Central memory CD4-positive, alpha-beta T cell (primary cell): ENCODE measurements around the gene ZNF649.
"Not testable (repeated sequence)": the region's sequence is repeated elsewhere in the genome, so short reads cannot be mapped to it uniquely, and the experiment has no call there.

Source experiments
- DNase-seq: peaks from one replicate; pipeline ENCODE4 v3.0.0; 2022
- total RNA-seq, 3 experiments: gene quantifications; one replicate each; lab custom pipeline; 2026; lab: John Stamatoyannopoulos, UW

The ZNF649 gene
- 12.0 to 23.0 (median 15.2) reads per million in 3 experiments for total RNA-seq

DNA sequence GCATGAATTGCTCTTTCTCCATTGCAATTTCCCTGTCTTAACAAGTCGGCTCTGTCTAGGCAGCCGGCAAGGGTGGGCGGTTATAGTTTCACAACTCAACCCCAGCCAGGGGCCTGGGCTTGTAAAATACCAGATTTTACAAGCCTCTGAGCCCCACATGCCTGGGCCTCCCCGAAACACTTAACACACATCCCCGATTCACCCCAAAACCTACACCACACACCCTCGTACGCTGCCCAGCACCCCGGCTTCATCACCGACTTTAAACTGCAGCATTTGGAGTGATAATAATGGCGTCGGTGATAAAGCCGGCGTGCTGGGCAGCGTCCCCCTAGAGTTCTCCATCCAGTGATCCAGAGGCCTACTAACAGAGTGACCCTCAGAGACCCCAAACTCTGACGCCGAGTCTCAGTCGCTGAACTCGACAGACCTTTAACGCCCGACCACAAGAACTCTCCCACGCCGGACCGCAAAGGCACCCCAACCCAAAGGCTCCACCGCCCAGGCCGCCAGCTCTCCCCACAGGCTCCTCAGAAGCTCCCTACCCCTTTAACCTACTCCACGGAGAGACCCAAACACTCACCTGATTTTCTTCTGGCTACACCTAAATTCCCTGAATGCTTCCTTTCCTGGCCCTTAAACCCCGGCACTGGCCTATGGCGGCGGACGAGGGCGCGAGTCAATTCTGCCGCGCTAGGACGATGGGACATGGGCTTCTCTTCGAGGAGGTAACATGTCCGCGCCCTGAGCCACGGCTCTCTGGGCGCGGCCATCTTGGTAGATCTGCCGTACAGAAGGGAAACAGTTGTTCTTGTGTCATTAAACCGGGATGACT lies at the start of gene ZNF649:
Gene ZNF649 (minus strand): TSS at position 687 of the 835 bp plus-strand sequence. CDS start 4,910 bp downstream, outside the sequence.
- DNase-seq, result peak; percentile 73

DNA sequence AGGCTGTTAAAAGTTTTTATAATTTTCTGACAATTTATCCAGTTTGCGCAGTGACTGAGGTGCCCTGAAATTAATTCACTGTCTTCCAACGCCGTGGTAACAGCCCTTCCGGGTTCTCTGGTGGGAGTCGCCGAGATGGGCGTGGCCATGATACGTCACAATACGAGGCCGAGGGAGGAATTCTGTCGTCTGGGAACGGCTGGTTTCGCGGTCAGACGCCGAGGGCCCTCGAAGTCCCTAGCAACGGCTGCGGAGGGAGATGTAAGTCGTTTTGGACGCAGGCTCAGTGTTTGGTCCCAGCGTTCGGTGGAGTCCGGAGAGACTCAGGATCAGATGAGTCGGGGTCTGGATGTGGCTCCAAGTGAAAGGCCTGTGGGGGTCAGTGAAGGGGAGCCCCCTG lies 44.2 kb upstream of the ZNF649 start:
- no peak for DNase-seq

DNA sequence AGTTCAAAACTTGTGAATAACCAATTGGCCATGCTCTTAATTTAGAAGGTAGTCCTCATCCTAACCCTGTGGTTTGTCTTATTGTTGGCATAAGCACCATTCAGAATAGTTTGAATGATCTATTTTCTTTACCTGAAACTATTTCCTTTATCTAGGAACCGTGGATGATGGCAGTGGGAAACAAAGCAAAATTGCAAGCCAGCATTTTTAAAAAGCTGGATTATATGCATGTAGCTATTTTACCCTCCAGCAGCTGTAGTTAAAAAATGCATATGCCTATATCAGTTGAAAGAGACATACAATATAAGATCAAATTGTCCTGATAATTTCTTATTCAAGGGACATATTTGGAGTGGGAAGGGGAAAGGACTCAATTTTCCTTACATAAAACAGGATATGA lies 41.8 kb upstream of the ZNF649 start:
- no peak for DNase-seq

DNA sequence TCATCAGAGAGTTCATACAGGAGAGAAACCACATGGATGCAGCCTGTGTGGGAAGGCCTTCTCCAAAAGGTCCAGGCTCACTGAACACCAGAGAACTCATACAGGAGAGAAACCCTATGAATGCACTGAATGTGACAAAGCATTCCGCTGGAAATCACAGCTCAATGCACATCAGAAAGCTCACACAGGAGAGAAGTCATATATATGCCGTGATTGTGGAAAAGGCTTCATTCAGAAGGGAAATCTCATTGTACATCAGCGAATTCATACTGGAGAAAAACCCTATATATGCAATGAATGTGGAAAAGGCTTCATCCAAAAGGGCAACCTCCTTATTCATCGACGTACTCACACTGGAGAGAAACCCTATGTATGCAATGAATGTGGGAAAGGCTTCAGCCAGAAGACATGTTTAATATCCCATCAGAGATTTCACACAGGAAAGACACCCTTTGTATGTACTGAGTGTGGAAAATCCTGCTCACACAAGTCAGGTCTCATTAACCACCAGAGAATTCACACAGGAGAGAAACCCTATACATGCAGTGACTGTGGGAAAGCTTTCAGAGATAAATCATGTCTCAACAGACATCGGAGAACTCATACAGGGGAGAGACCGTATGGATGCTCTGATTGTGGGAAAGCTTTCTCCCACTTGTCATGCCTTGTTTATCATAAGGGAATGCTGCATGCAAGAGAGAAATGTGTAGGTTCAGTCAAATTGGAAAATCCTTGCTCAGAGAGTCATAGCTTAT lies 40.2 kb upstream of the ZNF649 start:
- DNase-seq, result no peak

DNA sequence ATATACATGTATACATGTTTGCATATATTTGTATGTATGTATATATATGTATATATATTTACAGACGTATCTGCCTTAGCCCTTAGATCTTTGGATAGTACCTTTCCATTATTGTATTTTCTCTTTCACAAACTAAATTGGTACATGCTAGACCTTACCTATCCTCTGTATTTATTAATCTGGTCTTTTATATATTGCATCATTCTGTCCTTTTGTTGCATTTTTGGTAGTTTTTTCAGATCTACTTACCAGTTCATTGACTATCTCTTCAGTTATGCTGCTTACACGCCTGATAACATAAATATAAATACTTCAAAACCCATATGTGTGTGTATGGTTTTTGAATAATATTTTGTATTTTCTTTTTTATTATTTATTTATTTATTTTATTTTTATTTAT lies 34.1 kb upstream of the ZNF649 start:
- DNase-seq, result no peak

DNA sequence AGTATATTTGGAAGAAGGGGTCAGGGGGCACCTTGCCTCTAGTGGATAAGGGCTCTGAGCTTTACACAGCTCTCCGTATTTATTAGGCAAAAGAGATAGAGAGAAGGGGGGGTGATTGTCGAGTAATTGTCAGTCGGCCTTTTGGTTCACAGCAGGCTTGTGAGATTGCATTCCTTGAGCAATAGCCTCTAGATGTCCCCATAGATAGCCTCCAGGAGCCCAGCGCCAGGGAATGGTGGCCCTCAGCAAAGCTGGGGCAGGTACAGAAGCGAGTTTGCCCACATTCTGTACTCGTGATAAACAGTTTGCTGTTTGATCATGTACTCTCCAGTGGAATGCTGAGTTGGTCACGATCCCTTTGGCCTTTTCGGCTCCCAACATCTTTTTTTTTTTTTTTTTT lies 27.1 kb upstream of the ZNF649 start:
- no peak for DNase-seq

DNA sequence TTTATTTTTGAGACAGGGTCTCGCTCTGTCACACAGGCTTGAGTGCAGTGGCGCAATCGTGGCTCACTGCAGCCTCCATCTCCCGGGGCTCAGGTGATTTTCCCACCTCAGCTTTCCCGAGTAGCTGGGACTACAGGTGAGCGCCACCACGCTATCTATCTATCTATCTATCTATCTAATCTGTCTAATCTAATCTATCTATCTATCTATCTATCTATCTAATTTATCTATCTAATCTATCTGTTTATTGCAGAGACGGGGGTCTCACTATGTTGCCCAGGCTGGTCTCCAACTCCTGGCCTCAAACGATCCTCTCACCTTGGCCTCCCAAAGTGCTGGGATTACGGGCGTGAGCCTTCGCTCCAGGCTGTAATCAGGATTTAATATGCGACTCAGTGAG lies 23.0 kb upstream of the ZNF649 start:
- DNase-seq, result no peak

DNA sequence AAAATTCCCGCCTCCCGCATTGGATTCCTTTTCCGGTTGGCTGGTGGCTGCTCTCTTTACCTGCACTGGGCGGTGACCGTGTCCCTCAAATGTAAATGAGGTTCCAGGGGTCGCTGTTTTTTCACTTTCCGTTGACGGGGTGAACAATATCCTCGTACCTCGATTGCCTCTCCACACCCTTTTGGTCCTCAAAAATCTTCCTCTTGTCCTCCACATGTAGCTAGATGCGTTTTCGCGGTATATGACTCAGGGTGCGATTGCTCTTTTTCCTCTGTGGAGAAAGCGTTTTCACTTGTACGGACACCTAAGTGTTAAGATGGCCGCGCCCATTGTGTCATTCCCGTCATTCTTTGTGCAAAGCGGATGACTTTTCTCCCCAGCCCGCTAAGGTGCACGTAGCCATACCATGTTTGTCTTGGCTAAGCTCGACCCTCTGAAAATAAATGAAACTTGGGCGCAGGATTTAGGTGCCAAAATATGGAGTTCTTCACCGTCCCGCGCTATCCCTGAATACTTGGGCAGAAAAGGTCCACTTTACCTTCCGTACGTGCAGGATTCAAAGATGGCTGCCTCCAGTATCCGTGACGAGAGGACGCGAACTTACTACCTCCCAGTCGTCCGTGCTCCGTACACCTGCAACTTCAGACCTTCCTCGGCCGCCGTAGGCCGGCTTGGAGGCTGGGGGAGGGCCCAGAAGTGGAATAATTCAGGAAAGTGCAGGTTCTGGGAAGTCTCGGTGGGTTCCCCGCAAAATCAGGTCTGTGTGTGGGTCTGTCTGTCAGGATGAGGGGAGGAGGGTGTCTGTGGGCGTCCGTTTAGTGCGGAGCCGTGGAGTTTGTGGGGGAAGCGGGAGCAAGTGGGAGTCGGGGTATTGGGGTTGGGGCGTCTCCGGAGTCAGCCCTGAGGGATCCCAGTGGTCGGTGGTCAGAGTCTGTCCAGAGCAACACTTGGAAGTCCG lies 22.2 kb upstream of the ZNF649 start, which contains the start of gene ZNF613:
Gene ZNF613 (plus strand): TSS at position 689 of the 958 bp plus-strand sequence. CDS start 8,749 bp downstream, outside the sequence.
- DNase-seq, result peak; percentile 81

DNA sequence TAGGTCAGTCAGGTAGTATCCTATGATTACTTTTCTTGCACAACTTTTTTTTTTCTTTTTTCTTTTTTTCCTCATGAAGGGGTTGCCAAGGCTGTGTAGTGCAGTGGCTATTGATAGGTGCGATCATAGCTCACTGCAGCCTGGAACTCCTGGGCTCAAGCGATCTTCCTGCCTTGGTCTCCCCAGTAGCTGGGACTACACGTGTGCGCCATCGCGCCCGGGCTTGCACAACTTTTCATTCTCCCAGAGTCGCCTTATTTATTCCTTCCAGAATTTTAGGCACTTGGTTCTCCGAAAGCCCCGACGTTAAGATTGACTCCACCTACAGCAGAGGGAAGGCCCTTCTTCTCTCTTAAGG lies 21.6 kb upstream of the ZNF649 start:
- no peak for DNase-seq

DNA sequence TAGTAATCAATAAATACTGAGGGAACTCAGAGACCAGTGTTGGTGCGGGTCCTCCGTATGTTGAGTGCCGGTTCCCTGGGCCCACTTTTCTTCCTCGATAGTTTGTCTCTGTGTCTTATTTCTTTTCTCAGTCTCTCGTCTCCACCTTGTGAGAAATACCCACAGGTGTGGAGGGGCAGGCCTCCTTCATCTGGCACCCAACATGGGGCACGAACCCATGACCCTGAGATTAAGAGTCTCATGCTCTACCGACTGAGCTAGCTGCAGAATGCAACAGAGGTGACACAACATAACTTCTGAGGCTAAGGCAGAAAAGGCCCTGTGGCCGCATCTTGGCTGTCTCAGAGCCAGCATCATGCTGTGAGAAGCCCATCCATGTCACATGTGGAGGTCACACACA lies 17.1 kb upstream of the ZNF649 start:
- DNase-seq, result no peak

DNA sequence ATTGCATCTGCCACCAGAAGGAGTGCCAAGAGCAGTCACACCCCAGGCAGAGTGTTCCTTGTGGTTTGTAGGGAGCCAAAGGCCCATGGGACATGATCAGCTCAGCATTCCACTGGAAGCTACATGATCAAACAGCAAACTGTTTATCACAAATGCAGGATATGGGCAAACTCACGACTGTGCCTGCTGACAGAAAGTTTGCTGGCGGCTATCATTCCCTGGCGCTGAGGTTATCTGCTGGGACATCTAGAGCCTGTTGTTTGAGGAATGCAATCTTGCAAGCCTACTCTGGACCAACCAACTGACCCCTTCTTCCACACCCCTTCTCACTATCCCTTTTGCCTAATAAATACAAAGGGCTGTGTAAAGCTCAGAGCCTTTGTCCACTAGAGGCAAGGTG lies 14.8 kb upstream of the ZNF649 start:
- no peak for DNase-seq

DNA sequence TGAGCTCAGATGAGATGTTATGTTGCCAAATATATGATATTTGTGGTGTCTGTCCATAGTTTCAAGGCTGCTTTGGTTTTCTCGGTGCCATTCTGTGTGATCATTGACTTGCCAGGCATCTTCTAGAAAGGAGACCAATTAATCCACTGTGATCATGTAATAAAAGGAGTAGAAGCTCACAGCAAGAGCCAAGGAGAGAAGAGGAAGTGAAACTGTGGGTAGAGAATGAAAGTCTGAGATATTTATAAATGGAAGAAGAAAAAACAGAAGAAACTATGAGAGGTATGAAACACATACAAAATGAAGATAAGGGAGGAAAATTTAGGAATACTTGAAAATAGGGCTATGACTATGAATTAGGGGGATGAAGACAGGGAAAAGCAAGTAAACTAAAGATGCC lies 11.3 kb upstream of the ZNF649 start:
- no peak for DNase-seq

DNA sequence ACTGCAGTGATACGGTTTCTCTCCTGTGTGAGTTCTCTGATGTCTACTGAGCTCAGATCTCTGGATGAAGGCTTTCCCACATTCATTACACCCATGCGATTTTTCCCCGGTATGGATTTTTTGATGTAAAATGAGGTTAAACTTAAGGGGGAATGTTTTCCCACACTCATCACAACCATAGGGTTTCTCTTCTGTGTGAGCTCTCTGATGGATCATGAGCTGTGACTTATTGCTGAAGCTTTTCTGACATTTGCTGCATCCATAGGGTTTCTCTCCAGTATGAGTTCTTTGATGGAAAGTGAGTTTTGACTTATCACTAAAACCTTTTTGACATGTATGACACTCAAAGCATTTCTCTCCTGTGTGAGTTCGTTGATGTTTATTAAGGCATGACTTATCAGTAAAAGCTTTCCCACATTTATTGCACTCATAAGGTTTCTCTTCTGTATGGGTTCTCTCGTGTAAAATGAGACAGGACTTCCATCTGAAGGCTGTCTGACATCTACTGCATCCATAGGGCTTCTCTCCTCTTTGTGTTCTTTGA lies 10.6 kb upstream of the ZNF649 start:
- DNase-seq, result no peak

DNA sequence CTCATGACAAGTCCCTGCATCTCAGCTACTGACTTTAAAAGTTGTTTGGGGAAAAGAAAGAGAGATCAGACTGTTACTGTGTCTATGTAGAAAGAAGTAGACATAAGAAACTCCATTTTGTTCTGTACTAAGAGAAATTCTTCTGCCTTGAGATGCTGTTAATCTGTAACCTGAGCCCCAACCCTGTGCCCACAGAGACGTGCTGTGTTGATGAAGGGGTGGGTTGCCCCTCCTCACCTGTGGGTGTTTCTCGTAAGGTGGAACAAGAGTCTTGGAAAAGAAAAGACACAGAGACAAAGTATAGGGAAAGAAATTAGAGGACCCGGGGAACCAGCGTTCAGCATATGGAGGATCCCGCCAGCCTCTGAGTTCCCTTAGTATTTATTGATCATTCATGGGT lies 3.2 kb upstream of the ZNF649 start:
- DNase-seq, result not testable (repeated sequence)

DNA sequence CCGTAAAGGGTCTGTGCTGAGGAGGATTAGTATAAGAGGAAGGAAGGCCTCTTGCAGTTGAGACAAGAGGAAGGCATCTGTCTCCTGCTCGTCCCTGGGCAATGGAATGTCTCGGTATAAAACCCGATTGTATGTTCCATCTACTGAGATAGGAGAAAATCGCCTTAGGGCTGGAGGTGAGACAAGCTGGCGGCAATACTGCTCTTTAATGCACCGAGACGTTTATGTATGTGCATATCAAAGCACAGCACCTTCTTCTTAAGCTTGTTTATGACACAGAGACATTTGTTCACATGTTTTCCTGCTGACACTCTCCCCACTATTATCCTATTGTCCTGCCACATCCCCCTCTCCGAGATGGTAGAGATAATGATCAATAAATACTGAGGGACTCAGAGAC lies 1.3 kb upstream of the ZNF649 start:
- DNase-seq, result not testable (repeated sequence)

DNA sequence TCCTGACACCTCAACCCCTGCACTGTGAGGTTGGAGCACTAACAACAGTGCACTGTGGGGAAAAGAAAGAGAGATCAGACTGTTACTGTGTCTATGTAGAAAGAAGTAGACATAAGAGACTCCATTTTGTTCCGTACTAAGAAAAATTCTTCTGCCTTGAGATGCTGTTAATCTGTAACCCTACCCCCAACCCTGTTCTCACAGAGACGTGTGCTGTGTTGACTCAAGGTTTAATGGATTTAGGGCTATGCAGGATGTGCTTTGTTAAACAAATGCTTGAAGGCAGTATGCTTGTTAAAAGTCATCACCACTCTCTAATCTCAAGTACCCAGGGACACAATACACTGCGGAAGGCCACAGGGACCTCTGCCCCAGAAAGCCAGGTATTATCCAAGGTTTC lies 822 bp upstream of the ZNF649 start:
- DNase-seq, result not testable (repeated sequence)

DNA sequence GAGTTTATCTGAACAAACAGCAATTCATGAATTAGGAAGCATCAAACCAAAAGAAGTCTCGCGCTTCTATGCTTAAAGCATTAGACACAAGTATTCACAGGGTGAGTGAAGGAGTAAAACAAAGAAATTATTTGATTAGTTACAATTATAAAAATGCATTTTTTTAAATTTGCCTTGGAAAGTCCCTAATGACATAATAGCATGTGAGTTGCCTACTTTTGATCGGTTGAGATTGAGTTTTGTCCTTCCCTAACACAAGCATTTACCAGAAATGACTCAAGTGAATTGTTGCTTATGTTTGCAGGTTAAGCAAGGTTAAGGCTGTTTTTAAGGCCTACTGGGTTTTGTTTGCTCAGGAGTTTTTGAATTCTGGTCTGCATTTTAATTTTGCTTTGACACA lies 389 bp upstream of the ZNF649 start:
- no peak for DNase-seq

DNA sequence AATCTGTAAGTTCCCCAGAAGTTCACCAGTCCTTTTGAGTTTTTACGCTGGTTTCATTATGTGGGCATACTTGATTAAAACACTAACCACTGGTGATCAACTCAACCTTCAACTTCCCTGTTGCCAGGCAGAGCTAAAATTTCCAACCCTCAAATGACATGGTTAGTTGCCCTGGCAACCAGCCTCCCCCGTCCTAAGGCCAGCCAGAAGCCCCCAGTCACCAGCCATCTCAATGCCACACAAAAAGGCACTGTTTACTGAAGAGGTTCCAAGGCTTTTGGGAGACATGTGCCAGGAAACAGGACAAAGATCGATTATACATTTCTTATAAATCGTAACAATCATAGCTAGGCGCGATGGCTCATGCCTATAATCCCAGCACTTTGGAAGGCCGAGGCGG lies 1.6 kb downstream of the ZNF649 start:
- DNase-seq, result no peak

DNA sequence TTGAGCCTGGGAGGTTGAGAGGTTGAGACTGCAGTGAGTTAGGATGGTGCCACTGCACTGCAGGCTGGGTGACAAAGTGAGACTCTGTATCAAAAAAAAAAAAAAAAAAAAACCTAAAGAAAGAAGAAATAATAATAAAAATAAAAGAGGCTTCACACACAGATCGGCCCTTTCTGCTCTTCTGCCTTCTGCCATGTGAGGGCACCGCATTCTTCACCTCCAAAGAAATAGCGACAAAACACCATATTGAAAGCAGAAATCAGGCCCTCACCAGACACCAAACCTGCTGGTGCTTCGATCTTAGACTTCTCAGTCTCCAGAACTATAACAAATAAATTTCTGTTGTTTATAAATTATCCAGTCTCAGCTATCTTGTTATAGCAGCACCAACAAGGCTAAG lies 3.0 kb downstream of the ZNF649 start:
- no peak for DNase-seq

DNA sequence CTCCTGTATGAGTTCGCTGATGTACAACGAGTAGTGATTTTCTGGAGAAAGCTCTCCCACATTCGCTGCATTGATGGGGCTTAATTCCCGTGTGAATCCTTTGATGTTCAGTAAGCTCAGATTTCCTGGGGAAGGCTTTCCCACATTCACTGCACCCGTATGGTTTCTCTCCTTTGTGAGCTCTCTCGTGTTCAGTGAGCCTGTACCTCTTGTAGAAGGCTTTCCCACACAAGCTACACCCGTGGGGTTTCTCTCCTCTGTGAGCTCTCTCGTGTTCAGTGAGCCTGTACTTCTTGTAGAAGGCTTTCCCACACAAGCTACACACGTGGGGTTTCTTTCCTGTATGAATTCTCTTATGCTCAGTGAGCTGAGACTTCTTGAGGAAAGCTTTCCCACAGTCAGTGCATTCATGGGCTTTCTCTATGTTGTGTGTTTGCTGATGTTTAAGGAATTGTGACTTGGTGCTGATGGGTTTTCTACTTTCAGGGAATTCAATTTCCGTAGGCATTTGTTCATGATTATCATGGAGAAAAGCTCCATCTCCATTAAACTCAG lies 13.5 kb downstream of the ZNF649 start:
- no peak for DNase-seq

DNA sequence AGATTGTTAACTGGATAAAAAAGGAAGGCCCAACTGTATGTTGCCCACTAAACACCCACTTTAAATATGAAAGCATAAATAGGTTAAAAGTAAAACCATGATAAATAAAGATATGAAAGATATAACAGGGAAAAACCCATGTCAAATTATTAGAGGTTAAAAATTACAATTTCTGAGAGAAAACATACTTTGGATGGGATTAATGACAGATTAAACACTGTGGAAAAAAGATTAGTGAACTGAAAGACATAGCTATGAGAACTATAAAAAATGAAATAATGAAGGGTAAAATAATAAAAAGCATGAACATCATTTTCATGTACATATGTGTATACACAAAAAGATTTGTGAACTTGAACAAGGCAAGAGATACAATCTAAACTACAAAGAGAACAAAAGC lies 14.9 kb downstream of the ZNF649 start:
- DNase-seq, result no peak
